ENCODE measurements around the gene KLRG1.

Gene KLRG1

GRCh38 chr12:8987163-8987562, 2.2 kb upstream of the KLRG1 start:
- DNase-seq (ENCODE audit: low read depth) = no peak

- DNase-seq (ENCODE audit: low read depth) = no peak
Measured at GRCh38 chr12:8987685-8988084, 1.7 kb upstream of the KLRG1 start.

- no peak for DNase-seq (ENCODE audit: low read depth)
Measured at GRCh38 chr12:8991371-8992345, 2.3 kb downstream of the KLRG1 start.

GRCh38 chr12:8993827-8994226, 4.5 kb downstream of the KLRG1 start:
- no peak for DNase-seq (ENCODE audit: low read depth)

GRCh38 chr12:8995021-8995775, 5.9 kb downstream of the KLRG1 start:
- DNase-seq (ENCODE audit: low read depth) = no peak

- DNase-seq (ENCODE audit: low read depth) = no peak
Measured at GRCh38 chr12:8996682-8997405, 7.5 kb downstream of the KLRG1 start.

GRCh38 chr12:9001233-9001632, 11.9 kb downstream of the KLRG1 start:
- DNase-seq (ENCODE audit: low read depth) = no peak

GRCh38 chr12:9002335-9002734, 13.0 kb downstream of the KLRG1 start:
- DNase-seq (ENCODE audit: low read depth) = no peak

GRCh38 chr12:9022592-9022991, 33.2 kb downstream of the KLRG1 start:
- no peak for DNase-seq (ENCODE audit: low read depth)

- DNase-seq (ENCODE audit: low read depth) = no peak
Measured at GRCh38 chr12:9024512-9024911, 35.2 kb downstream of the KLRG1 start.

- no peak for DNase-seq (ENCODE audit: low read depth)
Measured at GRCh38 chr12:9027161-9028059, 38.1 kb downstream of the KLRG1 start.

GRCh38 chr12:9030776-9031175, 41.4 kb downstream of the KLRG1 start:
- DNase-seq (ENCODE audit: low read depth) = no peak

- no peak for DNase-seq (ENCODE audit: low read depth)
Measured at GRCh38 chr12:9032202-9032964, 43.0 kb downstream of the KLRG1 start.

- no peak for DNase-seq (ENCODE audit: low read depth)
Measured at GRCh38 chr12:9033265-9033887, 44.0 kb downstream of the KLRG1 start.

- DNase-seq (ENCODE audit: low read depth) = no peak
Measured at GRCh38 chr12:9034095-9034494, 44.7 kb downstream of the KLRG1 start.

GRCh38 chr12:9036227-9036626, 46.9 kb downstream of the KLRG1 start:
- DNase-seq (ENCODE audit: low read depth) = no peak

GRCh38 chr12:9037431-9037830, 48.1 kb downstream of the KLRG1 start:
- DNase-seq (ENCODE audit: low read depth) = no peak

GRCh38 chr12:9039397-9039977, 50.1 kb downstream of the KLRG1 start:
- DNase-seq (ENCODE audit: low read depth) = no peak

GRCh38 chr12:9040484-9041186, 51.3 kb downstream of the KLRG1 start:
- DNase-seq (ENCODE audit: low read depth) = no peak
